Esophagus muscularis mucosa (tissue), 4 donors: ENCODE measurements around the gene DHRS3. TPM values are rescaled to one million over a fixed set of nuclear protein-coding genes. Genes with fewer than 3 reads are reported as not detected.

Source experiments
- DNase-seq: peaks from one replicate; pipeline ENCODE4 v3.0.0-alpha.2; 2017; ENCODE audit errors: extremely low spot score
- H3K27ac ChIP-seq, 4 donors: fragments of 200-600 bp; sonication (generic); replicated peaks in 1 of 4; 1 replicate in 3 of 4; 2 replicates in 1 of 4; pipeline ENCODE4 v1.5.1; 2016 to 2019; ENCODE audit warnings: mild to moderate bottlenecking in 1 of 4
- H3K27me3 ChIP-seq, 4 donors: fragments of 200-600 bp; sonication (generic); one replicate each; pipeline versions ENCODE4 v1.5.1 to v1.6.0; 2016 to 2019
- H3K36me3 ChIP-seq, 4 donors: fragments of 200-600 bp; sonication (generic); one replicate each; pipeline ENCODE4 v1.5.1; 2016 to 2019
- H3K4me1 ChIP-seq, 4 donors: fragments of 200-600 bp; sonication (generic); one replicate each; pipeline ENCODE4 v1.5.1; 2016 to 2019
- H3K4me3 ChIP-seq, 4 donors: fragments of 200-600 bp; sonication (generic); 1 replicate in 2 of 4; 2 replicates in 2 of 4; pipeline ENCODE4 v1.5.1; 2016 to 2019; ENCODE audit warnings: mild to moderate bottlenecking in 4 of 4, moderate library complexity in 1 of 4
- H3K9me3 ChIP-seq, 4 donors: fragments of 200-600 bp; sonication (generic); 1 replicate in 3 of 4; 2 replicates in 1 of 4; pipeline ENCODE4 v1.5.1; 2016 to 2019
- EP300 ChIP-seq: sonication (generic); formaldehyde crosslinking; IDR thresholded peaks from one replicate; pipeline ENCODE4 v1.6.1; 2017; ENCODE audit warnings: antibody characterized with exemption
- POLR2A ChIP-seq: fragments of 450-650 bp; IDR thresholded peaks from one replicate; pipeline ENCODE4 v1.6.1; 2017; ENCODE audit warnings: antibody characterized with exemption, moderate library complexity, mild to moderate bottlenecking, low read depth
- POLR2AphosphoS5 ChIP-seq, 2 donors: sonication (generic); formaldehyde crosslinking; IDR thresholded peaks; one replicate each; pipeline ENCODE4 v1.6.1; 2017; ENCODE audit warnings: antibody characterized with exemption in 2 of 2
- WGBS: methylation state at CpG from one replicate; pipeline ENCODE4 v1.1.5; 2018; 5-methylcytosine and 5-hydroxymethylcytosine counted together
- intact Hi-C: fragments of 100-400 bp; cut with DNase I; formaldehyde crosslinking; loops from one replicate; pipeline ENCODE4 v1.15.1; 2023
- total RNA-seq, 4 donors: library from RNA; depleted of rRNA; stranded (reverse); fragments of >200 nt; gene quantifications; one replicate each; pipeline versions ENCODE4 v1.1.0 to v1.2.1, GENCODE V29; 2016
- TF ChIP-seq, protein P1 (sequence below), 3 experiments: fragments of 200-600 bp in 2 of 3; fragments of 450-650 bp in 1 of 3; sonication (generic) in 2 of 3; IDR thresholded peaks; one replicate each; pipeline ENCODE4 v1.5.1; 2017 to 2019; ENCODE audit warnings: antibody characterized with exemption in 3 of 3, mild to moderate bottlenecking in 2 of 3, moderate library complexity in 1 of 3

DHRS3 gene
- total RNA-seq, 4 donors from 2014 or later, result 130 to 237 (median 200) TPM

- WGBS, result 88% methylated on average over 7 of the region's 7 CpGs
- Histone ChIP-seq H3K9me3 (no peaks in the 10 kb centered on the region), H3K4me3 (no peak overlapping the region), H3K36me3 (peaks cover 0 to 33% (median 12%) of the 10 kb centered on the region in 4 donors), H3K27me3 (no peaks in the 10 kb centered on the region), H3K27ac (peak overlapping the region in 3 of 4 donors; percentile 23 to 93 (median 46)), H3K4me1 (peaks cover 47 to 91% (median 73%) of the 10 kb centered on the region in 4 donors)
- DNase-seq, result no peak
- no peak for TF ChIP-seq EP300
- no peak for TF ChIP-seq POLR2AphosphoS5 (IDR thresholded peaks at IDR 0.05)
- TF ChIP-seq POLR2A, result no peak
- TF ChIP-seq, protein P1, sequence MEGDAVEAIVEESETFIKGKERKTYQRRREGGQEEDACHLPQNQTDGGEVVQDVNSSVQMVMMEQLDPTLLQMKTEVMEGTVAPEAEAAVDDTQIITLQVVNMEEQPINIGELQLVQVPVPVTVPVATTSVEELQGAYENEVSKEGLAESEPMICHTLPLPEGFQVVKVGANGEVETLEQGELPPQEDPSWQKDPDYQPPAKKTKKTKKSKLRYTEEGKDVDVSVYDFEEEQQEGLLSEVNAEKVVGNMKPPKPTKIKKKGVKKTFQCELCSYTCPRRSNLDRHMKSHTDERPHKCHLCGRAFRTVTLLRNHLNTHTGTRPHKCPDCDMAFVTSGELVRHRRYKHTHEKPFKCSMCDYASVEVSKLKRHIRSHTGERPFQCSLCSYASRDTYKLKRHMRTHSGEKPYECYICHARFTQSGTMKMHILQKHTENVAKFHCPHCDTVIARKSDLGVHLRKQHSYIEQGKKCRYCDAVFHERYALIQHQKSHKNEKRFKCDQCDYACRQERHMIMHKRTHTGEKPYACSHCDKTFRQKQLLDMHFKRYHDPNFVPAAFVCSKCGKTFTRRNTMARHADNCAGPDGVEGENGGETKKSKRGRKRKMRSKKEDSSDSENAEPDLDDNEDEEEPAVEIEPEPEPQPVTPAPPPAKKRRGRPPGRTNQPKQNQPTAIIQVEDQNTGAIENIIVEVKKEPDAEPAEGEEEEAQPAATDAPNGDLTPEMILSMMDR (IDR thresholded peaks at IDR 0.05), result no peak
- intact Hi-C loops, result no loop called here
These were observed 29.9 kb downstream of the DHRS3 start for GRCh38 chr1:12587981-12588640.

DNA sequence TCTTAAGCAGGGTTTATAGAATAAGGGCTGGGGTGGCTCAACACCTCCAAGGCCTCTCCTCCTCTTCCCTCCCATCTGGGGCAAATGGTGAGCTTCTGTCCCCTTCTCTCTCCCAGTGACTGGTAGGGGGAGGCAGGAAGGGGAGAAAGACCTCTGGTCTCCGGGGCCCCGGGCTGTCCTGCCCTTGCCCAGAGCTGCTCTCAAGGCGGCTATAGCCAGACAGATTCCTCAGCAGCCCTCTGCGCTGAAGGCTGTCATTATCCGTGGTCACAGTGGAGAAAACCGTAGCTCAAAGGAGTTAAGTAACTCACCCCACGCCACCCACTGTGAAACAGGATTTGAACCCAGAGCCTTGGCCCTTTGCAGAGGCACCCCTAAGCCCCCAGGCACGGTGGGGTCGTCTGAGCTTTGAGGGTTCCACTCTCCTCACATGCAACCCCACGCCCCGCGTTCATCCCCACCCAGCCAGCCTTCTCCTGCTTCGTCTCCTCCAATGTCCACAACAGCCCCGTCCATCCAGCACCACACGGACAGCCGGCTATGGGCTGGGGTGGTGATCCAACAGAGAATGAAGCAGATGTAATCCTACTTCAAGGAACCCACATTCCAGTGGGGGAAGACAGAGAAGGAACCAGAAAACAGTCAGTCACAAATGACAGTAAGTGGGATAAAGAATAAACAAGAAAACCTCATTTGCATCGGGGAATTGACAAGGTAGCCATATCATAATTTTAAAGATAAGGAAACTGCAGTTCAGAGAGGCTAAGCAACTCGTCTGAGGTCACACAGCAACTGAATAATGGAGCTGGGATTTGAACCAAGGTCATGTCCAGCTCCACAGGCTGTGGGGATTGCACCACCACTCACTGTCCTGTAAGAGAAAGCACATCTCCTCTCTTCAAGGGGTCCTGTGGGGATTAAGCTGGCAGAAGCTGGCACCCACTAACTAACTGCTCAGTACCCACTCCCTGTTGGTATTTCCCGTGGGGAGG, 31.8 kb downstream of the DHRS3 start:
- H3K27me3 ChIP-seq, result no peaks in the 10 kb centered on the region
- H3K36me3 ChIP-seq, result peaks cover 0 to 46% (median 13%) of the 10 kb centered on the region in 4 donors
- intact Hi-C loops, result no loop called here
- no peaks in the 10 kb centered on the region for H3K9me3 ChIP-seq
- peaks cover 29 to 79% (median 61%) of the 10 kb centered on the region in 4 donors for H3K4me1 ChIP-seq
- WGBS, result 82% methylated on average over 17 of the region's 19 CpGs
- peak overlapping the region in 3 of 4 donors; percentile 3 to 31 (median 20) for H3K27ac ChIP-seq
- TF ChIP-seq POLR2AphosphoS5 (IDR thresholded peaks at IDR 0.05), result no peak
- no peak for TF ChIP-seq EP300
- TF ChIP-seq, protein P1 (IDR thresholded peaks at IDR 0.05), result no peak
- TF ChIP-seq POLR2A, result no peak
- no peak overlapping the region for H3K4me3 ChIP-seq
- DNase-seq, result no peak

GRCh38 chr1:12585536-12585935, 32.5 kb downstream of the DHRS3 start:
- Histone ChIP-seq H3K4me3 (no peak overlapping the region), H3K4me1 (peaks cover 24 to 79% (median 61%) of the 10 kb centered on the region in 4 donors), H3K27me3 (no peaks in the 10 kb centered on the region), H3K27ac (peak overlapping the region in 3 of 4 donors; percentile 3 to 31 (median 20)), H3K36me3 (peaks cover 0 to 50% (median 17%) of the 10 kb centered on the region in 4 donors), H3K9me3 (no peaks in the 10 kb centered on the region)
- no peak for TF ChIP-seq POLR2AphosphoS5 (IDR thresholded peaks at IDR 0.05)
- no peak for TF ChIP-seq EP300
- TF ChIP-seq, protein P1 (IDR thresholded peaks at IDR 0.05), result no peak
- no peak for TF ChIP-seq POLR2A
- intact Hi-C loops, result no loop called here
- no peak for DNase-seq
- 86% methylated on average over 3 of the region's 10 CpGs for WGBS

GRCh38 chr1:12584900-12585525, 33.0 kb downstream of the DHRS3 start:
- WGBS, result 86% methylated on average over 5 of the region's 6 CpGs
- intact Hi-C loops, result no loop called here
- no peaks in the 10 kb centered on the region for H3K9me3 ChIP-seq
- H3K27ac ChIP-seq, result peak overlapping the region in 1 of 4 donors; percentile 20
- no peak for DNase-seq
- no peaks in the 10 kb centered on the region for H3K27me3 ChIP-seq
- H3K36me3 ChIP-seq, result peaks cover 0 to 55% (median 23%) of the 10 kb centered on the region in 4 donors
- no peak overlapping the region for H3K4me3 ChIP-seq
- TF ChIP-seq POLR2AphosphoS5 (IDR thresholded peaks at IDR 0.05) (no peak), POLR2A (no peak)
- TF ChIP-seq, protein P1 (IDR thresholded peaks at IDR 0.05), result no peak
- H3K4me1 ChIP-seq, result peaks cover 24 to 79% (median 61%) of the 10 kb centered on the region in 4 donors
